Measurements from ENCODE around the gene ERGIC3. TPM values are rescaled to one million over a fixed set of nuclear protein-coding genes. Genes with fewer than 3 reads are reported as not detected.

ERGIC3 gene
- total and polyA plus RNA-seq, 2 of the 4 experiments (the other 2 are of a cell fraction) = 434 to 438 TPM

DNA sequence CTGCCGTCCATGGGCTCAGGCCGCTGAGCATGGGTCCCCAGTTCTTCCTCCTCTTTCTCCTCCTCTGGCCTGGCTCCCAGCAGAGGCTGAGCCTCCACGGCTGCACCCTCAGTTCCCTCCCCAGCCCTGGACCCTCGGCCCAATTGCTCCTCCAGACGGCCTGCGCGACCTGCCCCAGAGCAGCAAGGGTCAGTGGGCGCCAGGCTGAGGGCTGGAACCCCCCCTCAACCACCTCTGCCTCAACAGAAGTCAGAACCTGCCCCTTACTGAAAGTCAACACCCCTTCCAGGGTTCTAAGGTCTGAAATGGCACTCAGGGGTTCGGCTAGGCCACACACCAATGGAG lies 57.9 kb downstream of the ERGIC3 start:
- intact Hi-C loops (cut with micrococcal nuclease) = no loop called here
- Histone ChIP-seq H2AFZ (replicated peaks; ENCODE audit: low read length, poor library complexity) (no peak overlapping the region), H3K9ac (ENCODE audit: low read depth, low read length) (no peak overlapping the region), H3K4ac (ENCODE audit: low read depth, low read length) (no peak overlapping the region), H3K14ac (replicated peaks; ENCODE audit: low read depth, low read length) (no peak overlapping the region), H4K5ac (ENCODE audit: low read depth, low read length) (no peak overlapping the region), H4K91ac (ENCODE audit: insufficient read depth, low read depth, low read length) (no peak overlapping the region), H3K9me1 (ENCODE audit: insufficient read depth, low read length) (no peaks in the 10 kb centered on the region), H3K79me1 (ENCODE audit: low read depth in 1 of 2, low read length in 2 of 2) (no peaks in the 10 kb centered on the region), H2BK120ac (ENCODE audit: low read depth, low read length) (no peak overlapping the region), H3K27me3 (ENCODE audit: control insufficient read depth, insufficient read depth, low read length) (peaks cover 55% of the 10 kb centered on the region), H3K56ac (ENCODE audit: extremely low read depth, insufficient read depth, low read length) (no peak overlapping the region), H3K4me1 (ENCODE audit: control insufficient read depth, insufficient read depth, low read length) (peaks cover 3% of the 10 kb centered on the region), H4K20me1 (ENCODE audit: insufficient read depth, low read length) (no peaks in the 10 kb centered on the region; the same call in 1 of the 2 replicates), H2BK20ac (ENCODE audit: low read depth, low read length) (no peak overlapping the region), H3K27ac (ENCODE audit: insufficient read depth, low read length) (no peak overlapping the region), H3K4me3 (ENCODE audit: insufficient read depth, low read depth, low read length) (no peak overlapping the region), H2AK5ac (ENCODE audit: low read depth, low read length) (no peak overlapping the region), H3K18ac (ENCODE audit: low read depth, low read length) (no peak overlapping the region), H4K8ac (ENCODE audit: low read depth in 2 of 2, low read length in 2 of 2) (no peak overlapping the region), H3K36me3 (ENCODE audit: control insufficient read depth, insufficient read depth, low read length) (no peaks in the 10 kb centered on the region), H2BK15ac (ENCODE audit: low read depth, low read length) (no peak overlapping the region), H3K4me2 (ENCODE audit: low read depth, low read length) (no peak overlapping the region), H3K23ac (ENCODE audit: low read depth, low read length) (no peak overlapping the region), H3K9me3 (ENCODE audit: control insufficient read depth, insufficient read depth, low read length) (no peaks in the 10 kb centered on the region), H2BK5ac (ENCODE audit: low read depth, low read length, poor library complexity, severe bottlenecking) (no peak overlapping the region), H2AK9ac (replicated peaks; ENCODE audit: low read depth, low read length, poor library complexity) (no peak overlapping the region)
- DNase-seq (no peak), ATAC-seq (ENCODE audit: low read depth) (no peak)
- no TSS peak for BruUV-seq (replicated peaks)
- dilution Hi-C loops (cut with HindIII; ENCODE audit: low sequenced_read_pairs, unreplicated experiment) = no loop called here
- ChIA-PET CTCF (interaction anchor here (1.7 kb wide), 1 partner anchor 16 kb away, joined by 4 read pairs; the partner anchor contains the start of gene SPAG4), POLR2A (ENCODE audit: unreplicated experiment) (no interaction called here)
- no peak for TF ChIP-seq NFE2L2 (IDR thresholded peaks at IDR 0.05; ENCODE audit: low read depth, low read length)
- no peak for TF ChIP-seq MAFK (IDR thresholded peaks at IDR 0.05; ENCODE audit: low read depth, low read length)
- no peak for TF ChIP-seq RAD21 (IDR thresholded peaks at IDR 0.05; ENCODE audit: low read length)
- TF ChIP-seq, protein P1, sequence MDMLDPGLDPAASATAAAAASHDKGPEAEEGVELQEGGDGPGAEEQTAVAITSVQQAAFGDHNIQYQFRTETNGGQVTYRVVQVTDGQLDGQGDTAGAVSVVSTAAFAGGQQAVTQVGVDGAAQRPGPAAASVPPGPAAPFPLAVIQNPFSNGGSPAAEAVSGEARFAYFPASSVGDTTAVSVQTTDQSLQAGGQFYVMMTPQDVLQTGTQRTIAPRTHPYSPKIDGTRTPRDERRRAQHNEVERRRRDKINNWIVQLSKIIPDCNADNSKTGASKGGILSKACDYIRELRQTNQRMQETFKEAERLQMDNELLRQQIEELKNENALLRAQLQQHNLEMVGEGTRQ (IDR thresholded peaks at IDR 0.05; ENCODE audit: low read depth, low read length) = no peak
- no peak for TF ChIP-seq RFX5 (IDR thresholded peaks at IDR 0.05; ENCODE audit: low read depth, low read length)
- no peak for TF ChIP-seq FOS (IDR thresholded peaks at IDR 0.05; ENCODE audit: low read depth, low read length)
- TF ChIP-seq, protein P2, sequence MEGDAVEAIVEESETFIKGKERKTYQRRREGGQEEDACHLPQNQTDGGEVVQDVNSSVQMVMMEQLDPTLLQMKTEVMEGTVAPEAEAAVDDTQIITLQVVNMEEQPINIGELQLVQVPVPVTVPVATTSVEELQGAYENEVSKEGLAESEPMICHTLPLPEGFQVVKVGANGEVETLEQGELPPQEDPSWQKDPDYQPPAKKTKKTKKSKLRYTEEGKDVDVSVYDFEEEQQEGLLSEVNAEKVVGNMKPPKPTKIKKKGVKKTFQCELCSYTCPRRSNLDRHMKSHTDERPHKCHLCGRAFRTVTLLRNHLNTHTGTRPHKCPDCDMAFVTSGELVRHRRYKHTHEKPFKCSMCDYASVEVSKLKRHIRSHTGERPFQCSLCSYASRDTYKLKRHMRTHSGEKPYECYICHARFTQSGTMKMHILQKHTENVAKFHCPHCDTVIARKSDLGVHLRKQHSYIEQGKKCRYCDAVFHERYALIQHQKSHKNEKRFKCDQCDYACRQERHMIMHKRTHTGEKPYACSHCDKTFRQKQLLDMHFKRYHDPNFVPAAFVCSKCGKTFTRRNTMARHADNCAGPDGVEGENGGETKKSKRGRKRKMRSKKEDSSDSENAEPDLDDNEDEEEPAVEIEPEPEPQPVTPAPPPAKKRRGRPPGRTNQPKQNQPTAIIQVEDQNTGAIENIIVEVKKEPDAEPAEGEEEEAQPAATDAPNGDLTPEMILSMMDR (conservative IDR thresholded peaks at IDR 0.05; ENCODE audit: low read depth, low read length) = no peak
- no peak for TF ChIP-seq POLR2A (IDR thresholded peaks at IDR 0.05; ENCODE audit: low read depth, low read length)
- no peak for TF ChIP-seq MXI1 (IDR thresholded peaks at IDR 0.05; ENCODE audit: borderline replicate concordance, low read depth, low read length)
- TF ChIP-seq SMC3 (IDR thresholded peaks at IDR 0.05; ENCODE audit: low read depth, low read length) = no peak
- in situ Hi-C loops (cut with MboI; ENCODE audit: low sequenced_read_pairs) = no loop called here
- 80% methylated on average over 3 of the region's 9 CpGs; no CpG with 5 or more reads in 1 of the 2 experiments for WGBS, 2 experiments (ENCODE audit: extremely low coverage in 2 of 2, insufficient read length in 1 of 2)

Measured in IMR-90 (cell line).